ENCODE measurements around the gene PELI1.
"Not testable (repeated sequence)": the region's sequence is repeated elsewhere in the genome, so short reads cannot be mapped to it uniquely, and the experiment has no call there.

Gene PELI1

GRCh38 chr2:64086347-64087082, 57.7 kb downstream of the PELI1 start:
- no peak for DNase-seq (ENCODE audit: low read depth)

- DNase-seq (ENCODE audit: low read depth) = no peak
Measured at GRCh38 chr2:64085936-64086335, 58.3 kb downstream of the PELI1 start.

GRCh38 chr2:64081046-64081445, 63.2 kb downstream of the PELI1 start:
- DNase-seq (ENCODE audit: low read depth) = no peak

- DNase-seq (ENCODE audit: low read depth) = no peak
Measured at GRCh38 chr2:64080179-64080578, 64.0 kb downstream of the PELI1 start.

GRCh38 chr2:64079688-64080087, 64.5 kb downstream of the PELI1 start:
- DNase-seq (ENCODE audit: low read depth) = not testable (repeated sequence)

GRCh38 chr2:64076828-64077227, 67.4 kb downstream of the PELI1 start:
- not testable (repeated sequence) for DNase-seq (ENCODE audit: low read depth)

- DNase-seq (ENCODE audit: low read depth) = not testable (repeated sequence)
Measured at GRCh38 chr2:64074616-64075015, 69.6 kb downstream of the PELI1 start.

- no peak for DNase-seq (ENCODE audit: low read depth)
Measured at GRCh38 chr2:64067326-64067725, 76.9 kb downstream of the PELI1 start.

GRCh38 chr2:64065516-64065915, 78.7 kb downstream of the PELI1 start:
- no peak for DNase-seq (ENCODE audit: low read depth)

- no peak for DNase-seq (ENCODE audit: low read depth)
Measured at GRCh38 chr2:64063924-64064331, 80.3 kb downstream of the PELI1 start.

GRCh38 chr2:64063454-64063853, 80.8 kb downstream of the PELI1 start:
- DNase-seq (ENCODE audit: low read depth) = no peak

- no peak for DNase-seq (ENCODE audit: low read depth)
Measured at GRCh38 chr2:64062840-64063239, 81.4 kb downstream of the PELI1 start.

GRCh38 chr2:64059270-64059669, 85.0 kb downstream of the PELI1 start:
- DNase-seq (ENCODE audit: low read depth) = no peak

GRCh38 chr2:64056021-64056420, 88.2 kb downstream of the PELI1 start:
- no peak for DNase-seq (ENCODE audit: low read depth)

- DNase-seq (ENCODE audit: low read depth) = no peak
Measured at GRCh38 chr2:64054161-64054915, 89.9 kb downstream of the PELI1 start.

GRCh38 chr2:64052463-64053241, 91.6 kb downstream of the PELI1 start:
- DNase-seq (ENCODE audit: low read depth) = no peak

GRCh38 chr2:64049633-64050220, 94.5 kb downstream of the PELI1 start:
- peak; percentile 54 for DNase-seq (ENCODE audit: low read depth)

- DNase-seq (ENCODE audit: low read depth) = no peak
Measured at GRCh38 chr2:64045938-64046337, 98.3 kb downstream of the PELI1 start.

Data from T follicular helper cell (primary cell).